ENCODE measurements around the gene CSTB. TPM values are rescaled to one million over a fixed set of nuclear protein-coding genes. Genes with fewer than 3 reads are reported as not detected.

The CSTB gene
- total and polyA plus RNA-seq, 4 donors, result 33.2 to 263 (median 181) TPM

DNA sequence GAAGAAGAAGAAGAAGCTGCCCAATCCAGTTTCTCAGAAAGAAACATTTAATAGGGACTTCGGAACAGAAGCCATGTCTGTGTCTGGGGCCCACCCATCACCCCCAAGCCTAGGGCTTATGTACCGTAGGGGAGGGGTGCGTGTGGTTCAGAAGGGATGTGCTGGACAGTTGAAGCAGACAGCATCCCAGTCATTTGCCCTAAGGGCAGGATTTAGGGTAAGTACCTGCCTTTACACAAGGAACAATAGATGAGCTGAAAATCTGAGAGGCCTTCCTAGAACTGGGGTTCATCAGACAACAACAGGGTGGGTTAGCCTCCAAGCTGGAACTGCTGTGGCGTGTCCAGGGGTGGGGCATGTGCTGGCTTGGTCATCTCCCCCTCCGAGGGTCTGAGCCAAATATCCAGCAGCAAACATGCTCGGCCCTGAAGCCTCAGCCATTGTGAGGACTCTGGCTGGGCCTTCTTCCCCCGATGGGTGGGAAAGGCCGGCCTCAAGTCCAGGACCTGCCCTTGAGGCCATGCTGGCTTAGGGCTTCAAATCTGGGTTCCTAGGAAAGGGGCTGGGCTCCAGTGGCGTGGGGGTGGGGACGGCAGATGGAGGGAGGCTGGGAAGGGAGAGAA, 12.1 kb downstream of the CSTB start:
- Histone ChIP-seq H3K4me1 (ENCODE audit: control insufficient read depth in 5 of 5, insufficient read depth in 5 of 5, low read length in 5 of 5) (peaks cover 0 to 7% (median 0%) of the 10 kb centered on the region in 5 donors), H3K27me3 (ENCODE audit: control insufficient read depth in 3 of 3, insufficient read depth in 3 of 3, low read length in 2 of 3) (no peaks in the 10 kb centered on the region), H3K36me3 (ENCODE audit: control insufficient read depth in 4 of 4, insufficient read depth in 4 of 4, low read length in 4 of 4) (peaks cover 0 to 29% (median 0%) of the 10 kb centered on the region in 4 donors), H3K4me3 (no peak overlapping the region), H3K9ac (ENCODE audit: insufficient read depth in 1 of 2, low read length in 2 of 2) (no peak overlapping the region), H3K9me3 (ENCODE audit: control insufficient read depth in 4 of 4, insufficient read depth in 3 of 4, low read length in 3 of 4) (no peaks in the 10 kb centered on the region), H3K27ac (ENCODE audit: low read depth in 1 of 2, low read length in 1 of 2) (no peak overlapping the region)
- ATAC-seq (ENCODE audit: insufficient read depth, low FRiP score), result no peak
- DNase-seq, result no peak
- TF ChIP-seq, protein P1, sequence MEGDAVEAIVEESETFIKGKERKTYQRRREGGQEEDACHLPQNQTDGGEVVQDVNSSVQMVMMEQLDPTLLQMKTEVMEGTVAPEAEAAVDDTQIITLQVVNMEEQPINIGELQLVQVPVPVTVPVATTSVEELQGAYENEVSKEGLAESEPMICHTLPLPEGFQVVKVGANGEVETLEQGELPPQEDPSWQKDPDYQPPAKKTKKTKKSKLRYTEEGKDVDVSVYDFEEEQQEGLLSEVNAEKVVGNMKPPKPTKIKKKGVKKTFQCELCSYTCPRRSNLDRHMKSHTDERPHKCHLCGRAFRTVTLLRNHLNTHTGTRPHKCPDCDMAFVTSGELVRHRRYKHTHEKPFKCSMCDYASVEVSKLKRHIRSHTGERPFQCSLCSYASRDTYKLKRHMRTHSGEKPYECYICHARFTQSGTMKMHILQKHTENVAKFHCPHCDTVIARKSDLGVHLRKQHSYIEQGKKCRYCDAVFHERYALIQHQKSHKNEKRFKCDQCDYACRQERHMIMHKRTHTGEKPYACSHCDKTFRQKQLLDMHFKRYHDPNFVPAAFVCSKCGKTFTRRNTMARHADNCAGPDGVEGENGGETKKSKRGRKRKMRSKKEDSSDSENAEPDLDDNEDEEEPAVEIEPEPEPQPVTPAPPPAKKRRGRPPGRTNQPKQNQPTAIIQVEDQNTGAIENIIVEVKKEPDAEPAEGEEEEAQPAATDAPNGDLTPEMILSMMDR (IDR thresholded peaks at IDR 0.05; ENCODE audit: control extremely low read depth, extremely low read depth), result no peak
- 94 to 95% methylated on average over 10 of the region's 10 CpGs for WGBS, 2 donors

DNA sequence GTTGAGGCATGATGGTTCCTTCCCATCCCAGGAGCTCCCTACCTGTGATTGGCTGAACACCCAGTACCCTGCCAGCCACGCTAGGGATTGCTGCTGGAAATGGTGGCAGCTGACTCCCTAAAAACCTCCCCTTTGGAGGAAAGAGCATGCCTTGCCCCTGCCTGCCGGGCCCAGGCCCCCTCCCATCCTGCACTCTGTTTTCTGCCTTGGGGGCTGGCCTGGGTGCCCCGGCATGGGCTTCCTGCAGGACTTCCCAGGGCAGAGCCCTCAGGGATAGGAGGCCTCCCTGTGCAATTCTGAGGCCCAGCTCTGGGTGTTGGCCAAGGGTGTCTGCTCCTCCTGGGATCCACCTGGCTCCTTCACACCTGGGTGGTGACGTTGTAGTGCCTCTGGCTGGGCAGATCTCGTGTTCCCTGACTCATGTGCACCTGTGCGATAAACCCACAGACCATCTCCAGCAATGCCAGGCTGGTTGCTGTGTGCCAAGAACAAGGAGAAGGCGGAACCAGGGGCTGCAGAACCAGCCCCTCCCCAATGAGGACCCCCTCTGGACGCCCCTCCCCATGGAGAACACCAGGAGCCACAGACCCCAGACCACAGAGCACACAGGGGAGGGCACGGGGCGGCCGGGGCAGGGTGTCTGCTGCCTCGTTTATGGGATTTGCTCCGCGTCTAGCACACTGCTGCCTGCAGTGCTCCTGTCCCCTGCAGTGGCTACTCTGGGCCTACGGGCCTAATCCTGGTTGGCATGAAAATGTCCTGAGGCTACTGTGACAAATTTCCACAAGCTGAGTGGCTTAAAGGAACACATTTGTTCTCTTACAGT, 13.6 kb downstream of the CSTB start:
- no peak for ATAC-seq (ENCODE audit: insufficient read depth, low FRiP score)
- Histone ChIP-seq H3K27me3 (ENCODE audit: control insufficient read depth in 3 of 3, insufficient read depth in 3 of 3, low read length in 2 of 3) (no peaks in the 10 kb centered on the region), H3K9me3 (ENCODE audit: control insufficient read depth in 4 of 4, insufficient read depth in 3 of 4, low read length in 3 of 4) (no peaks in the 10 kb centered on the region), H3K4me3 (no peak overlapping the region), H3K4me1 (ENCODE audit: control insufficient read depth in 5 of 5, insufficient read depth in 5 of 5, low read length in 5 of 5) (peaks cover 0 to 6% (median 0%) of the 10 kb centered on the region in 5 donors), H3K36me3 (ENCODE audit: control insufficient read depth in 4 of 4, insufficient read depth in 4 of 4, low read length in 4 of 4) (peaks cover 0 to 34% (median 2%) of the 10 kb centered on the region in 4 donors), H3K27ac (ENCODE audit: low read depth in 1 of 2, low read length in 1 of 2) (no peak overlapping the region), H3K9ac (ENCODE audit: insufficient read depth in 1 of 2, low read length in 2 of 2) (no peak overlapping the region)
- DNase-seq, result no peak
- WGBS, 2 donors, result 96 to 98% methylated on average over 15 of the region's 15 CpGs
- TF ChIP-seq, protein P1 (IDR thresholded peaks at IDR 0.05; ENCODE audit: control extremely low read depth, extremely low read depth), result no peak

DNA sequence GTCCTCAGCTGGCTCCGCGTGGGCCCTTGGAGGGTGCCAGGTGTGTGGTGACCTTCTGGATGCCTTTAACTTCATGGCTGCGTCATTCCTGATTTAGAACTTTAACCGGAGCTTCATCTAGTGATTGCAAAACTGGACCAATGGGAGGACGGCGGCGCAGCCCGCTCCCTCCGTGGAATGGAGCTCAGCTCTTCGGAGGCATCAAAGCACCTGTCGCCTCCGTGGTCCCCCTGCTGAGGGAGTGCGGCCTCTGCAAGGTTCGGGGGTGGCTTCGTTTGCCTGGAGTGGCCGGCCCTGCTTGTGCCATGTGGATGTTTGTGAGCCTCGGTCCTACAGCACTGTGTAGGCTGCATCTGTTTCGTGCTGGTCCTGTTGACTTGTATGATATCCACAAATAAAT, 14.2 kb downstream of the CSTB start:
- ATAC-seq (ENCODE audit: insufficient read depth, low FRiP score) (no peak), DNase-seq (no peak)
- Histone ChIP-seq H3K9me3 (ENCODE audit: control insufficient read depth in 4 of 4, insufficient read depth in 3 of 4, low read length in 3 of 4) (no peaks in the 10 kb centered on the region), H3K27ac (ENCODE audit: low read depth in 1 of 2, low read length in 1 of 2) (no peak overlapping the region), H3K4me1 (ENCODE audit: control insufficient read depth in 5 of 5, insufficient read depth in 5 of 5, low read length in 5 of 5) (peaks cover 0 to 4% (median 0%) of the 10 kb centered on the region in 5 donors), H3K4me3 (no peak overlapping the region), H3K27me3 (ENCODE audit: control insufficient read depth in 3 of 3, insufficient read depth in 3 of 3, low read length in 2 of 3) (no peaks in the 10 kb centered on the region), H3K9ac (ENCODE audit: insufficient read depth in 1 of 2, low read length in 2 of 2) (no peak overlapping the region), H3K36me3 (ENCODE audit: control insufficient read depth in 4 of 4, insufficient read depth in 4 of 4, low read length in 4 of 4) (peaks cover 0 to 38% (median 2%) of the 10 kb centered on the region in 4 donors)
- 95% methylated on average over 18 of the region's 18 CpGs for WGBS, 2 donors
- TF ChIP-seq, protein P1 (IDR thresholded peaks at IDR 0.05; ENCODE audit: control extremely low read depth, extremely low read depth), result no peak
